Measurements from ENCODE around the gene MT2A. TPM values are rescaled to one million over a fixed set of nuclear protein-coding genes. Genes with fewer than 3 reads are reported as not detected.
"Not testable (repeated sequence)": the region's sequence is repeated elsewhere in the genome, so short reads cannot be mapped to it uniquely, and the experiment has no call there.

MT2A gene
- total and polyA plus RNA-seq, 2 experiments from 2014 or later = 70.3 to 1,143 TPM

DNA sequence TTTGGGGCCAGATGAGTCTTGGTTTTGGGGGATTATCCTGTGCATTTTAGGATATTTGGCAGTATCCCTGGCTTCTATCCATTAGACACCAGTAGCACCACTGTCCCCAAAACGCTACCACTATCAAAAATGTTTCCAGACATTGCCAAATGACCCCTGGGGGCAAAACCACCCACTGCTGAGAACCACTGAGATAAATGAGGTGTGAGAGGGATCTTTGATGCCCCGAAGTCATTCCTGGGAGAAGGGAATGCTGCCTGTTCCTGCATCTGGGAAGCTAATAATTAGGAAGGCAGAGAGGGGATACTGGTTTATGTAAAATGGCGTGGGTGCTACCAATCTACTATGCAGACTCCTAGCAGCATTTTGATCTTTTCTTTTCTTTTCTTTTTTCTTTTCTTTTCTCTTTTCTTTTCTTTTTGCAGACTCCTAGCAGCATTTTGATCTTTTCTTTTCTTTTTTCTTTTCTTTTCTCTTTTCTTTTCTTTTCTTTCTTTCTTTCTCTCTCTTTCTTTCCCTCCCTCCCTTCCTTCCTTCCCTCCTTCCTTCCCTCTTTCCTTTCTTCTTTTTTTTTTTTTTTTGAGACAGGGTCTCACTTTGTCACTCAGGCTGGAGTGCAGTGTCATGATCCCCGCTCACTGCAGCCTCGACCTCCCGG lies 27.9 kb upstream of the MT2A start:
- Histone ChIP-seq H2AFZ (no peak overlapping the region), H3K4me1 (ENCODE audit: insufficient read depth) (no peaks in the 10 kb centered on the region), H3K9me3 (ENCODE audit: low read depth) (no peaks in the 10 kb centered on the region), H3K36me3 (replicated peaks; ENCODE audit: insufficient read depth, low read depth) (no peaks in the 10 kb centered on the region), H3K27me3 (peaks cover 4% of the 10 kb centered on the region), H3K4me2 (no peak overlapping the region), H3K4me3 (no peak overlapping the region), H3K9me2 (replicated peaks; ENCODE audit: insufficient read depth) (no peaks in the 10 kb centered on the region), H4K20me1 (ENCODE audit: insufficient read depth, poor library complexity, severe bottlenecking) (no peaks in the 10 kb centered on the region), H3K79me2 (no peaks in the 10 kb centered on the region), H3K27ac (no peak overlapping the region)
- no peak for DNase-seq (ENCODE audit: low spot score)
- TF ChIP-seq EZH2phosphoT487 (IDR thresholded peaks at IDR 0.05; ENCODE audit: low read depth, severe bottlenecking, unreplicated experiment) = no peak
- no peak for TF ChIP-seq EZH2 (IDR thresholded peaks at IDR 0.05; ENCODE audit: borderline replicate concordance)
- TF ChIP-seq, protein P1, sequence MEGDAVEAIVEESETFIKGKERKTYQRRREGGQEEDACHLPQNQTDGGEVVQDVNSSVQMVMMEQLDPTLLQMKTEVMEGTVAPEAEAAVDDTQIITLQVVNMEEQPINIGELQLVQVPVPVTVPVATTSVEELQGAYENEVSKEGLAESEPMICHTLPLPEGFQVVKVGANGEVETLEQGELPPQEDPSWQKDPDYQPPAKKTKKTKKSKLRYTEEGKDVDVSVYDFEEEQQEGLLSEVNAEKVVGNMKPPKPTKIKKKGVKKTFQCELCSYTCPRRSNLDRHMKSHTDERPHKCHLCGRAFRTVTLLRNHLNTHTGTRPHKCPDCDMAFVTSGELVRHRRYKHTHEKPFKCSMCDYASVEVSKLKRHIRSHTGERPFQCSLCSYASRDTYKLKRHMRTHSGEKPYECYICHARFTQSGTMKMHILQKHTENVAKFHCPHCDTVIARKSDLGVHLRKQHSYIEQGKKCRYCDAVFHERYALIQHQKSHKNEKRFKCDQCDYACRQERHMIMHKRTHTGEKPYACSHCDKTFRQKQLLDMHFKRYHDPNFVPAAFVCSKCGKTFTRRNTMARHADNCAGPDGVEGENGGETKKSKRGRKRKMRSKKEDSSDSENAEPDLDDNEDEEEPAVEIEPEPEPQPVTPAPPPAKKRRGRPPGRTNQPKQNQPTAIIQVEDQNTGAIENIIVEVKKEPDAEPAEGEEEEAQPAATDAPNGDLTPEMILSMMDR (IDR thresholded peaks at IDR 0.05; ENCODE audit: poor library complexity) = no peak
- 66% methylated on average over 6 of the region's 6 CpGs for WGBS (ENCODE audit: low lambda C conversion rate, missing lambda C conversion rate)

DNA sequence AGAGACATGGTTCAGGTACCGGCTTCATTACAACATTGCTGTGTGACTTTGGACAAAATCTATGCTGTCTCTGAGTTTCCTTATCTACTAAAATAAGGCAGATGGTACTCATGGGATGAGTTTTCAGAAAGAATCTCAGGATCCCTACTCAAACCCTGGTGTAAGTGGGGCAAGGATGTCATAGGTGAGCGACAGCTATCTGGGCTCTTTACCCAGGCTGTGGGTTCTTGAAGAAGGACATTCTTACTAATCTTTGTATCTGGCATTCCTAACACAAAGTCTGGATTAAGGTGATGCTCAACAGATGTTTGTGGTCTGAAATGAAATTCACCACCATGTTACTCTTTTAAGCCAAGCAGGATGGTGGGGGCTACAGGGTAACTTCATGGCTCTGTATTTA lies 25.5 kb upstream of the MT2A start:
- H3K79me2 ChIP-seq; H3K9me3 ChIP-seq (ENCODE audit: low read depth); H4K20me1 ChIP-seq (ENCODE audit: insufficient read depth, poor library complexity, severe bottlenecking); H3K4me2 ChIP-seq; H3K4me3 ChIP-seq; H3K4me1 ChIP-seq (ENCODE audit: insufficient read depth); H3K36me3 ChIP-seq (replicated peaks; ENCODE audit: insufficient read depth, low read depth); H3K27ac ChIP-seq; H3K9me2 ChIP-seq (replicated peaks; ENCODE audit: insufficient read depth); DNase-seq (ENCODE audit: low spot score); H2AFZ ChIP-seq: not testable (repeated sequence)
- H3K27me3 ChIP-seq = peaks cover 19% of the 10 kb centered on the region
- 73% methylated on average over 2 of the region's 2 CpGs for WGBS (ENCODE audit: low lambda C conversion rate, missing lambda C conversion rate)

DNA sequence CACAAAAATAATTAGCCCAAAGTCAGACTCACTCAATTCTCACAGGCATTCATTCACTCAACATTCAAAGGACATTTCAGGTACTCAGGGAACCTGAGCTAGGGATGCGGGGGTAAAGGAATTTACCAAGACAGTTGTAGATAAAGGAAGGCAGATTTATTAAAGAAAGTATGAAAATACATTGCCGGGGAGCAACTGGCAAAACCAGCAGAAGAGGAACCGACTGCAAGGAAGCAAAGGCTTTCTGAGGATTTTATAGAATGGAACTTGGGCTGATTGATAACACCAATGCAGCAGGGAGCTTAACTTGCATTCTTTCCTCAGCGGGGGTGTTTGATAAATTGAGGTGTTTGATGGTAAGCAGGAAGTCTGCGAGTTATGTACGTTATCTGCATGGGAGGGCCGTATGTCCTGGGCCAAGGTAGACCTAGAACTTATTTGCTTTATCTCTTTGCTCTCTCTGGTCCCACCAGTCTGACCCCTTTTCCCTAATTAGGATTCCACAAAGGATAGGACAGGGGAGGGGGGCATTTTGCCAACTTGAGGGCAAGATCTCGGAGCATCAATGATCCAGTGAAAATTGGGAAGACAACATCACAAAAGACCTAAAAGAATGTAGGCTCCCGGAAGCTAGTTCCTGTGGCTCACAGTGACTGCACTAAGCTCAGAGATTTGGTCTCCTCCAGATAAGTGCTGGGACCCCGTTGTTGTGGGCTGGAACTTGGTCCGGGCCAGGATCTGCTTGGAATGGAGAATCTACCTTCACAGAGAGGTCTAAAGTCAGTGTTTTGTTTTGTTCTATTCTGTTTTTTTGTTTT lies 24.8 kb upstream of the MT2A start:
- TF ChIP-seq EZH2phosphoT487 (IDR thresholded peaks at IDR 0.05; ENCODE audit: low read depth, severe bottlenecking, unreplicated experiment) (no peak), EZH2 (IDR thresholded peaks at IDR 0.05; ENCODE audit: borderline replicate concordance) (no peak)
- TF ChIP-seq, protein P1 (IDR thresholded peaks at IDR 0.05; ENCODE audit: poor library complexity) = no peak
- no peaks in the 10 kb centered on the region for H3K9me2 ChIP-seq (replicated peaks; ENCODE audit: insufficient read depth)
- no peak overlapping the region for H3K4me2 ChIP-seq
- DNase-seq (ENCODE audit: low spot score) = no peak
- H3K4me3 ChIP-seq = no peak overlapping the region
- no peak overlapping the region for H2AFZ ChIP-seq
- H3K4me1 ChIP-seq (ENCODE audit: insufficient read depth) = no peaks in the 10 kb centered on the region
- H3K27ac ChIP-seq = no peak overlapping the region
- H4K20me1 ChIP-seq (ENCODE audit: insufficient read depth, poor library complexity, severe bottlenecking) = no peaks in the 10 kb centered on the region
- WGBS (ENCODE audit: low lambda C conversion rate, missing lambda C conversion rate) = 39% methylated on average over 11 of the region's 11 CpGs
- no peaks in the 10 kb centered on the region for H3K36me3 ChIP-seq (replicated peaks; ENCODE audit: insufficient read depth, low read depth)
- no peaks in the 10 kb centered on the region for H3K79me2 ChIP-seq
- no peaks in the 10 kb centered on the region for H3K9me3 ChIP-seq (ENCODE audit: low read depth)
- H3K27me3 ChIP-seq = peaks cover 25% of the 10 kb centered on the region

DNA sequence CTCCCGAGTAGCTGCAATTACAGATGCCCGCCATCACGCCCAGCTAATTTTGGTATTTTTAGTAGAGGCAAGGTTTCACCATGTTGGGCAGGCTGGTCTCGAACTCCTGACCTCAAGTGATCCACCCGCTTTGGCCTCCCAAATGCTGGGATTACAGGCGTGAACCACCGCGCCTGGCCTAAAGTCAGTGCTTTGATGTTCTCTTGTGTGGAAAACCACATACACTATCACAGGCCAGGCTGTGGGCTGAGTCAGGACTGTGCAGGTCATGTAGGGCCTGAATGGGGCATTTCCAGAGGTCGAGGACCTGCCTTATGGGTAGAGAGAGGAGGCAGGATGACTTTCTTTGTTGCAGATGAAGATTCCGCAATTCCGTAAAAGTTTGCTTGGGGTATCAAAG lies 24.1 kb upstream of the MT2A start:
- Histone ChIP-seq H3K36me3 (replicated peaks; ENCODE audit: insufficient read depth, low read depth) (no peaks in the 10 kb centered on the region), H3K27me3 (peaks cover 32% of the 10 kb centered on the region), H3K4me1 (ENCODE audit: insufficient read depth) (no peaks in the 10 kb centered on the region), H2AFZ (no peak overlapping the region), H3K9me2 (replicated peaks; ENCODE audit: insufficient read depth) (no peaks in the 10 kb centered on the region), H3K4me2 (no peak overlapping the region), H4K20me1 (ENCODE audit: insufficient read depth, poor library complexity, severe bottlenecking) (no peaks in the 10 kb centered on the region), H3K4me3 (no peak overlapping the region), H3K9me3 (ENCODE audit: low read depth) (no peaks in the 10 kb centered on the region), H3K27ac (no peak overlapping the region), H3K79me2 (no peaks in the 10 kb centered on the region)
- TF ChIP-seq, protein P1 (IDR thresholded peaks at IDR 0.05; ENCODE audit: poor library complexity) = no peak
- TF ChIP-seq EZH2phosphoT487 (IDR thresholded peaks at IDR 0.05; ENCODE audit: low read depth, severe bottlenecking, unreplicated experiment) = no peak
- no peak for TF ChIP-seq EZH2 (IDR thresholded peaks at IDR 0.05; ENCODE audit: borderline replicate concordance)
- WGBS (ENCODE audit: low lambda C conversion rate, missing lambda C conversion rate) = 94% methylated on average over 11 of the region's 11 CpGs
- no peak for DNase-seq (ENCODE audit: low spot score)
